Karpas-422 (cell line): ENCODE results near the gene C7orf57. TPM values are rescaled to one million over a fixed set of nuclear protein-coding genes. Genes with fewer than 3 reads are reported as not detected.
"Not testable (repeated sequence)": the region's sequence is repeated elsewhere in the genome, so short reads cannot be mapped to it uniquely, and the experiment has no call there.

Experiments used
- DNase-seq: peaks from one replicate; pipeline ENCODE4 v3.0.0-alpha.2; 2015
- H2AFZ ChIP-seq: fragments of 200-600 bp; sonication (generic); 2 replicates; pipeline ENCODE4 v1.6.1; 2014; ENCODE audit warnings: antibody characterized with exemption, low read length, mixed read lengths
- H3K27ac ChIP-seq: fragments of 200-600 bp; sonication (generic); 2 replicates; pipeline ENCODE4 v1.5.1; 2014; ENCODE audit warnings: mild to moderate bottlenecking, low read length, moderate library complexity
- H3K27me3 ChIP-seq: fragments of 200-600 bp; sonication (generic); 2 replicates; pipeline ENCODE4 v1.6.1; 2014; ENCODE audit warnings: low read length, mixed read lengths
- H3K36me3 ChIP-seq: fragments of 200-600 bp; sonication (generic); 2 replicates; pipeline ENCODE4 v1.6.1; 2014; ENCODE audit warnings: low read length, mixed read lengths; ENCODE audit not compliant: insufficient read depth
- H3K4me1 ChIP-seq: fragments of 200-600 bp; sonication (generic); 2 replicates; pipeline ENCODE4 v1.6.1; 2014; ENCODE audit warnings: mild to moderate bottlenecking, low read length, mixed read lengths
- H3K4me2 ChIP-seq: fragments of 200-600 bp; sonication (generic); 2 replicates; pipeline ENCODE4 v1.6.1; 2014; ENCODE audit warnings: low read length, low read depth, mild to moderate bottlenecking; ENCODE audit not compliant: poor library complexity, severe bottlenecking
- H3K4me3 ChIP-seq: fragments of 200-600 bp; sonication (generic); 2 replicates; pipeline ENCODE4 v1.5.1; 2014; ENCODE audit warnings: mild to moderate bottlenecking, antibody characterized with exemption, low read length, mixed read lengths
- H3K79me2 ChIP-seq: fragments of 200-600 bp; sonication (generic); 2 replicates; pipeline ENCODE4 v1.6.1; 2014; ENCODE audit warnings: mild to moderate bottlenecking, low read length, mixed read lengths
- H3K9ac ChIP-seq: fragments of 200-600 bp; sonication (generic); 2 replicates; pipeline ENCODE4 v1.6.0; 2014; ENCODE audit warnings: low read length
- H3K9me2 ChIP-seq: fragments of 200-600 bp; sonication (generic), shearing (Covaris generic); replicated peaks from 2 replicates; pipeline ENCODE4 v1.6.0; 2014; ENCODE audit warnings: mild to moderate bottlenecking, low read length, moderate library complexity; ENCODE audit not compliant: insufficient read depth
- H3K9me3 ChIP-seq: fragments of 300-700, 200-600 bp; sonication (generic); 2 replicates; pipeline ENCODE4 v1.6.1; 2014; ENCODE audit warnings: low read length, mixed read lengths
- H4K20me1 ChIP-seq: fragments of 200-600 bp; sonication (generic); 2 replicates; pipeline ENCODE4 v1.6.1; 2014; ENCODE audit warnings: mild to moderate bottlenecking, antibody characterized with exemption, low read length, low read depth; ENCODE audit not compliant: insufficient read depth
- total RNA-seq: library from RNA; depleted of rRNA; stranded (reverse); fragments of >200 nt; shearing (Covaris generic); gene quantifications from 2 replicates; pipeline ENCODE4 v1.2.3, GENCODE V29; 2014; ENCODE audit warnings: low replicate concordance

C7orf57 gene
- total RNA-seq, 1 experiment from 2014 or later, result not detected

- Histone ChIP-seq H3K4me2 (no peak overlapping the region), H3K4me3 (no peak overlapping the region), H3K4me1 (peaks cover 16% of the 10 kb centered on the region), H3K9me2 (no peaks in the 10 kb centered on the region), H3K27ac (no peak overlapping the region), H3K36me3 (no peaks in the 10 kb centered on the region), H3K27me3 (no peaks in the 10 kb centered on the region), H3K9ac (no peak overlapping the region), H3K79me2 (no peaks in the 10 kb centered on the region), H3K9me3 (no peaks in the 10 kb centered on the region), H2AFZ (no peak overlapping the region), H4K20me1 (no peaks in the 10 kb centered on the region)
- no peak for DNase-seq
Measured at GRCh38 chr7:47999413-47999812, 35.9 kb upstream of the C7orf57 start.

- not testable (repeated sequence) for H3K4me2 ChIP-seq, H3K4me3 ChIP-seq, H3K9me2 ChIP-seq, DNase-seq, H3K9me3 ChIP-seq, H2AFZ ChIP-seq, H3K27me3 ChIP-seq, H3K79me2 ChIP-seq, H3K9ac ChIP-seq, H4K20me1 ChIP-seq, H3K36me3 ChIP-seq, H3K27ac ChIP-seq
- peaks cover 23% of the 10 kb centered on the region for H3K4me1 ChIP-seq
Measured at GRCh38 chr7:48000164-48000563, 35.2 kb upstream of the C7orf57 start.

- peak; percentile 72 for DNase-seq
- Histone ChIP-seq H3K27ac (peak overlapping the region; percentile 59), H3K9me3 (no peaks in the 10 kb centered on the region), H3K36me3 (no peaks in the 10 kb centered on the region), H3K9ac (peak overlapping the region; percentile 22; the same call in 1 of the 2 replicates), H3K9me2 (no peaks in the 10 kb centered on the region), H3K4me3 (peak overlapping the region; percentile 28; the same call in 1 of the 2 replicates), H3K27me3 (no peaks in the 10 kb centered on the region), H2AFZ (peak overlapping the region; percentile 44; the same call in 1 of the 2 replicates), H3K4me2 (peak overlapping the region; percentile 40), H4K20me1 (no peaks in the 10 kb centered on the region), H3K4me1 (peaks cover 25% of the 10 kb centered on the region), H3K79me2 (no peaks in the 10 kb centered on the region)
Measured at GRCh38 chr7:48004032-48004431, 31.3 kb upstream of the C7orf57 start.

GRCh38 chr7:48004638-48005037, 30.7 kb upstream of the C7orf57 start:
- no peaks in the 10 kb centered on the region for H4K20me1 ChIP-seq
- H2AFZ ChIP-seq, result peak overlapping the region; percentile 44; the same call in 1 of the 2 replicates
- H3K27ac ChIP-seq, result peak overlapping the region; percentile 59
- no peaks in the 10 kb centered on the region for H3K27me3 ChIP-seq
- H3K4me3 ChIP-seq, result peak overlapping the region; percentile 28; the same call in 1 of the 2 replicates
- no peaks in the 10 kb centered on the region for H3K36me3 ChIP-seq
- H3K9me2 ChIP-seq, result no peaks in the 10 kb centered on the region
- no peaks in the 10 kb centered on the region for H3K9me3 ChIP-seq
- peak; percentile 49 for DNase-seq
- peak overlapping the region; percentile 22; the same call in 1 of the 2 replicates for H3K9ac ChIP-seq
- H3K79me2 ChIP-seq, result no peaks in the 10 kb centered on the region
- H3K4me2 ChIP-seq, result peak overlapping the region; percentile 40
- H3K4me1 ChIP-seq, result peaks cover 25% of the 10 kb centered on the region

- Histone ChIP-seq H3K9ac (no peak overlapping the region), H4K20me1 (no peaks in the 10 kb centered on the region), H3K4me1 (peaks cover 25% of the 10 kb centered on the region), H3K4me3 (no peak overlapping the region), H3K36me3 (no peaks in the 10 kb centered on the region), H3K27ac (no peak overlapping the region), H3K79me2 (no peaks in the 10 kb centered on the region), H3K27me3 (no peaks in the 10 kb centered on the region), H3K9me2 (no peaks in the 10 kb centered on the region), H3K9me3 (no peaks in the 10 kb centered on the region), H3K4me2 (no peak overlapping the region), H2AFZ (no peak overlapping the region)
- no peak for DNase-seq
Measured at GRCh38 chr7:48006866-48007265, 28.5 kb upstream of the C7orf57 start.

- no peak overlapping the region for H3K4me3 ChIP-seq
- H4K20me1 ChIP-seq, result no peaks in the 10 kb centered on the region
- H3K79me2 ChIP-seq, result no peaks in the 10 kb centered on the region
- no peak overlapping the region for H3K4me2 ChIP-seq
- no peak overlapping the region for H3K9ac ChIP-seq
- no peaks in the 10 kb centered on the region for H3K36me3 ChIP-seq
- no peaks in the 10 kb centered on the region for H3K9me3 ChIP-seq
- H3K27ac ChIP-seq, result no peak overlapping the region
- H3K9me2 ChIP-seq, result no peaks in the 10 kb centered on the region
- no peak overlapping the region for H2AFZ ChIP-seq
- no peak for DNase-seq
- H3K27me3 ChIP-seq, result no peaks in the 10 kb centered on the region
- peaks cover 11% of the 10 kb centered on the region for H3K4me1 ChIP-seq
Measured at GRCh38 chr7:48009257-48009656, 26.1 kb upstream of the C7orf57 start.

- no peak for DNase-seq
- H2AFZ ChIP-seq, result no peak overlapping the region
- H3K4me2 ChIP-seq, result no peak overlapping the region
- no peak overlapping the region for H3K9ac ChIP-seq
- no peaks in the 10 kb centered on the region for H3K36me3 ChIP-seq
- H3K9me3 ChIP-seq, result no peaks in the 10 kb centered on the region
- H3K27ac ChIP-seq, result no peak overlapping the region
- H3K4me3 ChIP-seq, result no peak overlapping the region
- no peaks in the 10 kb centered on the region for H3K79me2 ChIP-seq
- peaks cover 4% of the 10 kb centered on the region for H3K4me1 ChIP-seq
- no peaks in the 10 kb centered on the region for H3K27me3 ChIP-seq
- H3K9me2 ChIP-seq, result no peaks in the 10 kb centered on the region
- H4K20me1 ChIP-seq, result no peaks in the 10 kb centered on the region
Measured at GRCh38 chr7:48009954-48010353, 25.4 kb upstream of the C7orf57 start.

- no peaks in the 10 kb centered on the region; the same call in 1 of the 2 replicates for H3K4me1 ChIP-seq
- H3K4me3 ChIP-seq, result no peak overlapping the region
- no peak overlapping the region for H3K4me2 ChIP-seq
Measured at GRCh38 chr7:48011323-48011722, 24.0 kb upstream of the C7orf57 start.

More at GRCh38 chr7:48011323-48011722, 24.0 kb upstream of the C7orf57 start:
- H3K27me3 ChIP-seq, result no peaks in the 10 kb centered on the region
- no peaks in the 10 kb centered on the region for H3K9me2 ChIP-seq
- H3K27ac ChIP-seq, result no peak overlapping the region
- H4K20me1 ChIP-seq, result no peaks in the 10 kb centered on the region
- H2AFZ ChIP-seq, result no peak overlapping the region
- no peaks in the 10 kb centered on the region for H3K36me3 ChIP-seq
- no peaks in the 10 kb centered on the region for H3K79me2 ChIP-seq
- H3K9me3 ChIP-seq, result no peaks in the 10 kb centered on the region
- no peak for DNase-seq
- H3K9ac ChIP-seq, result no peak overlapping the region
